HepG2 (cell line): ENCODE results near the gene VAV2. TPM values are rescaled to one million over a fixed set of nuclear protein-coding genes. Genes with fewer than 3 reads are reported as not detected.

Experiments used
- CBX5 ChIP-seq: sonication (generic); formaldehyde crosslinking; IDR thresholded peaks from 2 replicates; pipeline ENCODE4 v1.4.0; 2020; ENCODE audit warnings: missing genetic modification reagents, borderline replicate concordance
- FOXK1 ChIP-seq: sonication (generic); formaldehyde crosslinking; IDR thresholded peaks from 2 replicates; pipeline ENCODE4 v1.4.0; 2020; ENCODE audit warnings: low read depth, missing genetic modification reagents, borderline replicate concordance
- HNRNPH1 ChIP-seq: fragments of 200-400 bp; formaldehyde crosslinking; optimal IDR thresholded peaks from 2 replicates; pipeline ENCODE3; 2017; ENCODE audit warnings: mild to moderate bottlenecking, low read depth, low read length
- IRF9 ChIP-seq: sonication (generic); formaldehyde crosslinking; IDR thresholded peaks from 2 replicates; pipeline ENCODE4 v1.8.0; 2022; ENCODE audit warnings: missing genetic modification reagents, mild to moderate bottlenecking, borderline replicate concordance
- KDM1A ChIP-seq: IDR thresholded peaks from 2 replicates; pipeline ENCODE4 v1.6.1; 2016; ENCODE audit warnings: missing compliant biosample characterization
- MEIS1 ChIP-seq: sonication (generic); formaldehyde crosslinking; IDR thresholded peaks from 2 replicates; pipeline ENCODE4 v1.9.0; 2021; ENCODE audit warnings: mild to moderate bottlenecking, missing genetic modification reagents, moderate library complexity, borderline replicate concordance
- NFYB ChIP-seq: sonication (generic); formaldehyde crosslinking; IDR thresholded peaks from 2 replicates; pipeline ENCODE4 v1.4.0; 2020; ENCODE audit warnings: missing genetic modification reagents
- NKX3-1 ChIP-seq: sonication (generic); formaldehyde crosslinking; IDR thresholded peaks from 2 replicates; pipeline ENCODE4 v1.5.0; 2020; ENCODE audit warnings: missing genetic modification reagents
- PCBP1 ChIP-seq: fragments of 200-400 bp; formaldehyde crosslinking; IDR thresholded peaks from 2 replicates; pipeline ENCODE4 v1.6.1; 2017; ENCODE audit warnings: mild to moderate bottlenecking, low read depth, low read length, borderline replicate concordance
- PHF20 ChIP-seq: sonication (generic); formaldehyde crosslinking; IDR thresholded peaks from 2 replicates; pipeline ENCODE4 v1.5.0; 2020; ENCODE audit warnings: mild to moderate bottlenecking, missing genetic modification reagents
- PRDM10 ChIP-seq: sonication (generic); formaldehyde crosslinking; IDR thresholded peaks from 2 replicates; pipeline ENCODE4 v1.4.0; 2020; ENCODE audit warnings: low read depth, missing genetic modification reagents
- ZFP36L1 ChIP-seq: sonication (generic); formaldehyde crosslinking; IDR thresholded peaks from 2 replicates; pipeline ENCODE4 v1.8.0; 2022; ENCODE audit warnings: mild to moderate bottlenecking, missing genetic modification reagents, moderate library complexity
- ZFY ChIP-seq: sonication (generic); formaldehyde crosslinking; IDR thresholded peaks from 2 replicates; pipeline ENCODE4 v1.4.0; 2020; ENCODE audit warnings: missing genetic modification reagents
- ZNF253 ChIP-seq: sonication (generic); formaldehyde crosslinking; IDR thresholded peaks from 2 replicates; pipeline ENCODE4 v1.8.0; 2022; ENCODE audit warnings: mild to moderate bottlenecking, missing genetic modification reagents, borderline replicate concordance
- ZNF577 ChIP-seq: sonication (generic); formaldehyde crosslinking; IDR thresholded peaks from 2 replicates; pipeline ENCODE4 v1.4.0; 2020; ENCODE audit warnings: mild to moderate bottlenecking, low read depth, missing genetic modification reagents, borderline replicate concordance
- ZNF609 ChIP-seq: sonication (generic); formaldehyde crosslinking; IDR thresholded peaks from 2 replicates; pipeline ENCODE4 v1.4.0; 2020; ENCODE audit warnings: mild to moderate bottlenecking, missing genetic modification reagents, borderline replicate concordance
- ZNF816 ChIP-seq: sonication (generic); formaldehyde crosslinking; IDR thresholded peaks from 2 replicates; pipeline ENCODE4 v1.8.0; 2022; ENCODE audit warnings: missing genetic modification reagents, mild to moderate bottlenecking, borderline replicate concordance
- ZNF83 ChIP-seq: sonication (generic); formaldehyde crosslinking; IDR thresholded peaks from 2 replicates; pipeline ENCODE4 v1.4.0; 2020; ENCODE audit warnings: missing genetic modification reagents, mild to moderate bottlenecking, borderline replicate concordance
- ZNF879 ChIP-seq: sonication (generic); formaldehyde crosslinking; IDR thresholded peaks from 2 replicates; pipeline ENCODE4 v1.8.1; 2023; ENCODE audit warnings: missing genetic modification reagents
- polyA plus RNA-seq, 8 experiments: library from polyadenylated mRNA; depleted of rRNA in 3 of 8; stranded (reverse) in 7 of 8; unstranded in 1 of 8; fragments of >200 nt; fragmentation: Illumina TruSeq in 4 of 8; extraction: Trizol in 4 of 8; gene quantifications; 2 replicates each; pipeline versions ENCODE4 v1.2.1 to v1.2.3, GENCODE V29; 2011 to 2016; ENCODE audit warnings: low read depth in 4 of 8, missing spikeins in 1 of 8, mixed read lengths in 1 of 8; ENCODE audit not compliant: insufficient read depth in 1 of 8
- total RNA-seq, 5 experiments: library from RNA; depleted of rRNA; stranded (reverse); fragments of >200 nt; fragmentation: Illumina TruSeq; extraction: Trizol; gene quantifications; 2 replicates each; pipeline ENCODE4 v1.2.3, GENCODE V29; 2016; ENCODE audit warnings: low read depth in 1 of 5

The VAV2 gene
- total and polyA plus RNA-seq, 2 of the 13 experiments (the other 11 are each of a cell fraction or from before 2014, with no cell fraction given): 22.5 to 22.9 TPM

GRCh38 chr9:133884907-133885744 is 107.0 kb downstream of the VAV2 start (continued):
- peak; percentile 91 for TF ChIP-seq ZNF609 (CRISPR knock-in tag)
- peak; percentile 58 for TF ChIP-seq ZFY
- no peak; the same call in 1 of the 2 replicates for TF ChIP-seq ZNF83 (CRISPR knock-in tag)
- TF ChIP-seq ZNF577 (CRISPR knock-in tag): no peak
- peak; percentile 87 for TF ChIP-seq KDM1A (CRISPR knock-in tag)
- TF ChIP-seq ZFP36L1 (CRISPR knock-in tag): no peak; the same call in 1 of the 2 replicates
- TF ChIP-seq HNRNPH1: no peak
- TF ChIP-seq FOXK1: peak; percentile 90
- no peak for TF ChIP-seq ZNF879 (CRISPR knock-in tag)
- no peak for TF ChIP-seq NKX3-1 (CRISPR knock-in tag)
- TF ChIP-seq MEIS1 (CRISPR knock-in tag): peak; percentile 63; the same call in 1 of the 2 replicates
- 0 out of 2 replicates have a peak, but pooled peaks have one; percentile 58 for TF ChIP-seq PRDM10
- TF ChIP-seq PCBP1: no peak
- no peak for TF ChIP-seq ZNF253 (CRISPR knock-in tag)
- TF ChIP-seq IRF9 (CRISPR knock-in tag): 0 out of 2 replicates have a peak, but pooled peaks have one; percentile 3
- no peak for TF ChIP-seq NFYB (CRISPR knock-in tag)
- no peak; the same call in 1 of the 2 replicates for TF ChIP-seq PHF20 (CRISPR knock-in tag)
- TF ChIP-seq CBX5 (CRISPR knock-in tag): peak; percentile 47; the same call in 1 of the 2 replicates
- TF ChIP-seq ZNF816 (CRISPR knock-in tag): no peak
